Ishikawa (cell line): ENCODE data around the gene SH3PXD2A.

Source experiments
- CEBPB ChIP-seq: IDR thresholded peaks from 2 replicates; pipeline ENCODE4 v1.6.1; 2012
- CREB1 ChIP-seq: IDR thresholded peaks from 2 replicates; pipeline ENCODE4 v1.6.1; 2012; ENCODE audit warnings: low read depth
- EGR1 ChIP-seq: IDR thresholded peaks from 2 replicates; pipeline ENCODE4 v1.6.1; 2012
- EP300 ChIP-seq: IDR thresholded peaks from 2 replicates; pipeline ENCODE4 v1.6.1; 2012; ENCODE audit warnings: borderline replicate concordance
- FOXM1 ChIP-seq: IDR thresholded peaks from 2 replicates; pipeline ENCODE4 v1.6.1; 2012; ENCODE audit warnings: low read depth, borderline replicate concordance
- NFIC ChIP-seq: IDR thresholded peaks from 2 replicates; pipeline ENCODE4 v1.6.1; 2012
- RAD21 ChIP-seq: IDR thresholded peaks from 2 replicates; pipeline ENCODE4 v1.6.1; 2012; ENCODE audit warnings: low read depth
- TAF1 ChIP-seq: IDR thresholded peaks from 2 replicates; pipeline ENCODE4 v1.6.1; 2012; ENCODE audit warnings: low read depth, mild to moderate bottlenecking
- TCF12 ChIP-seq: IDR thresholded peaks from 2 replicates; pipeline ENCODE4 v1.6.1; 2012; ENCODE audit warnings: low read depth
- TEAD4 ChIP-seq: IDR thresholded peaks from 2 replicates; pipeline ENCODE4 v1.6.1; 2012
- YY1 ChIP-seq: IDR thresholded peaks from 2 replicates; pipeline ENCODE4 v1.6.1; 2012; ENCODE audit warnings: low read depth
- ZBTB7A ChIP-seq: IDR thresholded peaks from 2 replicates; pipeline ENCODE4 v1.6.1; 2012; ENCODE audit warnings: low read depth
- TF ChIP-seq, protein P1 (sequence below): IDR thresholded peaks from 2 replicates; pipeline ENCODE4 v1.6.1; 2012; ENCODE audit warnings: low read depth, mild to moderate bottlenecking
- TF ChIP-seq, protein P2 (sequence below): IDR thresholded peaks from 2 replicates; pipeline ENCODE4 v1.6.1; 2012
- TF ChIP-seq, protein P3 (sequence below): IDR thresholded peaks from 2 replicates; pipeline ENCODE4 v1.6.1; 2012

SH3PXD2A gene

DNA sequence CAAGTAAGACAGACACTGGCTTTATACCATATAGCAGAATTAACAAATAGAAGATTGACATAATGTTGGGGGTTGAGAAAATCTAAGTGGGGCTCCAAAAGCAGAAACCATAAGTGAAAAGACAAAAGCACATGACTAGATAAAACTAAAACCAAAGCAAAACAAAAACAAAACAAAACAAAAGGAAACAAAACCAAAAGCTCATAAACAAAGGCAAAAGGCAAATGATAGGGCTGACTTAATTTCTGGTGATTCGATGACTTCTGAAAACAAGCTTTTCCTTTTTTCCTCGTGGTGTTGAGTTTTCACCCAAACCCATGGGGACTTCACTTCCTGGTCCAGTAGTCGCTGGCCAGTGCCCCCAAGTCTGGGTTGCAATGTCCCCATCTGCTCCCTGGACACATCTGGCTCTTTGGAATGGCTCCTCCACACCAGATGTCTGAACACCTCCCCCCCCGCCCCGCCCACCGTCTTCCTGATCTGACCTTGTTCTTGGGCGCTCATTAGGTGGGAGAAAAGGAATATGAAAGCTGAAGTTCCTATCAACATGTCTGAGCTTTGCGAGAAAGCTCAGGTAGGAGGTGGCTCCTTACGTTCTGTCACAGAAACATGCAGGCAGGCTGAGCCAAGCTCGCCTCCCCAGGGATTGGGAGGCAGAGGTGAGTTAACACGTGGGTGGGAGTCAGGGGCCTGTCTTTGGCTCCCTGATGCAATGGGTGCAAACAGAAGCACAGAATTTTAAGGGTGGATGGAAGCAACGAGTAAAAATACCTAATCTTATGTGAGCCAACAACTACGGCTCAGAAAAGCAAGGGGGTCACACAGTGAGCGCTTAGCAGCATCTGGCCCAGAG lies 240.8 kb downstream of the SH3PXD2A start:
- TF ChIP-seq EP300, result no peak
- no peak for TF ChIP-seq TAF1
- no peak for TF ChIP-seq CEBPB
- TF ChIP-seq, protein P1, sequence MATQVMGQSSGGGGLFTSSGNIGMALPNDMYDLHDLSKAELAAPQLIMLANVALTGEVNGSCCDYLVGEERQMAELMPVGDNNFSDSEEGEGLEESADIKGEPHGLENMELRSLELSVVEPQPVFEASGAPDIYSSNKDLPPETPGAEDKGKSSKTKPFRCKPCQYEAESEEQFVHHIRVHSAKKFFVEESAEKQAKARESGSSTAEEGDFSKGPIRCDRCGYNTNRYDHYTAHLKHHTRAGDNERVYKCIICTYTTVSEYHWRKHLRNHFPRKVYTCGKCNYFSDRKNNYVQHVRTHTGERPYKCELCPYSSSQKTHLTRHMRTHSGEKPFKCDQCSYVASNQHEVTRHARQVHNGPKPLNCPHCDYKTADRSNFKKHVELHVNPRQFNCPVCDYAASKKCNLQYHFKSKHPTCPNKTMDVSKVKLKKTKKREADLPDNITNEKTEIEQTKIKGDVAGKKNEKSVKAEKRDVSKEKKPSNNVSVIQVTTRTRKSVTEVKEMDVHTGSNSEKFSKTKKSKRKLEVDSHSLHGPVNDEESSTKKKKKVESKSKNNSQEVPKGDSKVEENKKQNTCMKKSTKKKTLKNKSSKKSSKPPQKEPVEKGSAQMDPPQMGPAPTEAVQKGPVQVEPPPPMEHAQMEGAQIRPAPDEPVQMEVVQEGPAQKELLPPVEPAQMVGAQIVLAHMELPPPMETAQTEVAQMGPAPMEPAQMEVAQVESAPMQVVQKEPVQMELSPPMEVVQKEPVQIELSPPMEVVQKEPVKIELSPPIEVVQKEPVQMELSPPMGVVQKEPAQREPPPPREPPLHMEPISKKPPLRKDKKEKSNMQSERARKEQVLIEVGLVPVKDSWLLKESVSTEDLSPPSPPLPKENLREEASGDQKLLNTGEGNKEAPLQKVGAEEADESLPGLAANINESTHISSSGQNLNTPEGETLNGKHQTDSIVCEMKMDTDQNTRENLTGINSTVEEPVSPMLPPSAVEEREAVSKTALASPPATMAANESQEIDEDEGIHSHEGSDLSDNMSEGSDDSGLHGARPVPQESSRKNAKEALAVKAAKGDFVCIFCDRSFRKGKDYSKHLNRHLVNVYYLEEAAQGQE, result no peak
- no peak for TF ChIP-seq NFIC
- TF ChIP-seq YY1, result no peak
- TF ChIP-seq EGR1, result no peak
- TF ChIP-seq TEAD4, result no peak
- no peak for TF ChIP-seq FOXM1
- TF ChIP-seq, protein P2, sequence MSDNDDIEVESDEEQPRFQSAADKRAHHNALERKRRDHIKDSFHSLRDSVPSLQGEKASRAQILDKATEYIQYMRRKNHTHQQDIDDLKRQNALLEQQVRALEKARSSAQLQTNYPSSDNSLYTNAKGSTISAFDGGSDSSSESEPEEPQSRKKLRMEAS, result no peak
- TF ChIP-seq TCF12, result no peak
- no peak for TF ChIP-seq ZBTB7A
- TF ChIP-seq CREB1, result no peak
- no peak for TF ChIP-seq RAD21
- TF ChIP-seq, protein P3, sequence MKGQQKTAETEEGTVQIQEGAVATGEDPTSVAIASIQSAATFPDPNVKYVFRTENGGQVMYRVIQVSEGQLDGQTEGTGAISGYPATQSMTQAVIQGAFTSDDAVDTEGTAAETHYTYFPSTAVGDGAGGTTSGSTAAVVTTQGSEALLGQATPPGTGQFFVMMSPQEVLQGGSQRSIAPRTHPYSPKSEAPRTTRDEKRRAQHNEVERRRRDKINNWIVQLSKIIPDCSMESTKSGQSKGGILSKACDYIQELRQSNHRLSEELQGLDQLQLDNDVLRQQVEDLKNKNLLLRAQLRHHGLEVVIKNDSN, result no peak

DNA sequence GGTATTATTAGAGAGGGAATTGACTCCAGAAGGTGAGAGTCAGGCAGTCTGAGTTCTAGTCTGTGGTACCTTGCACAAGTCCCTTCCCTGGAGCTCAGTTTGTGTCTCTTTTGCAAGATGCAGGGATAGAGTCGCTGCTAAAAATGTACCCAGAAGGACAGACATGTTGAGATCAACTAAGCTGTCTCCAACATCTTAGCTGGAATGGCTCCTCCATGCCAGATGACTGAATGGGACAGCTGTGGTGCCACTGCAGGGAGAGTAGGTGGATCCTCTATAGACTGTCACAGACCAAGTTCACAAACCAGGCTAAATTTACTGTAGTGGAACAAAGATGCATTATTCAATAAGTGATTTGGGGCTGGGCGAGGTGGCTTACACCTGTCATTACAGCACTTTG lies 241.8 kb downstream of the SH3PXD2A start:
- TF ChIP-seq CEBPB, result no peak
- no peak for TF ChIP-seq FOXM1
- TF ChIP-seq RAD21, result no peak
- TF ChIP-seq TAF1, result no peak
- no peak for TF ChIP-seq YY1
- no peak for TF ChIP-seq TEAD4
- TF ChIP-seq, protein P2, result no peak
- no peak for TF ChIP-seq TCF12
- TF ChIP-seq, protein P3, result no peak
- TF ChIP-seq NFIC, result no peak
- TF ChIP-seq, protein P1, result no peak
- no peak for TF ChIP-seq ZBTB7A
- TF ChIP-seq EGR1, result no peak
- no peak for TF ChIP-seq CREB1
- no peak for TF ChIP-seq EP300

DNA sequence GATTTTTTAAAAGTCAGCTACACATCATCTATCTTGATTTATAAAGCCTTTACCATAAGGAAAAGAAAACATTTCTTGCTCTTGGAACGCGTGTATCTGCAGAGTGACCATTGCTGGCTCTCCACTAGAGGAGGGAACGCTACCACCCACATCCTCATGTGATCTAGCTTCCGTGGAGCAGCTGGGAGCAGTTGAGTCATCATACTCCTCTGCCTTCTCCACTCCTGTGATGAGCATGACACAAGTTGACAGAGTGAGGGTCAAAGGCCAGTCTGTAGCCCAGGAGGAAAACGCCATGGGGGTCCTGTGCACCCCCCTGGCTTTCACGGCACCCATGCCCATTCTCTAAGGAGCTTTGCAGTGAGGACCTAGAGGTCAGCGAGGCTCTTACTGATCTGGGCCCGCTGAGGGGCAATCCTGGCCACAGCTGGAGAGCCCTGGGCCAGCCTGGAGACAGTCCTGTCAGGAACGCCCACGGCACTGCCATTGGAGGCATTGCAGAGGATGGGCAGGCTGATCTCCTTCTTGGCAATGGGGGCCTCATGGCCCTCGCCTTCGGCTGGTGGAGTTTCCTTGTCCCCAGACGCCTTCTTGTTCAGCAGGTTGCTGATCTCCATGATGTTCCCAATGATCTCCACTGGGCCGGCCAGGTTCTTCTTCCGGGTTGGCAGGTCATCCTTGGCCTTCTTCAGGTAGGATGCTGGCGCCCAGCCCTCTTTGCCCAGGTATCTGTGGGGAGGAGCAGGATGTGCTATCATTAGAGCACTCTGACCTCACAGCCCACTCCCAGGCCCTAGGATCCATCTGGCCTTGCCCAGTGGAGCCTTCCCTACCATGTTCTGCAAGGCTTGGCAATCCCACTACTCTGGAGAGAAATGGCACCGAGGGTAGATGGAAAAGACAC lies 242.7 kb downstream of the SH3PXD2A start:
- TF ChIP-seq, protein P1, result no peak
- TF ChIP-seq EP300, result no peak
- TF ChIP-seq CREB1, result no peak
- no peak for TF ChIP-seq YY1
- TF ChIP-seq EGR1, result no peak
- TF ChIP-seq TAF1, result no peak
